ENCODE measurements around the gene XAB2. TPM values are rescaled to one million over a fixed set of nuclear protein-coding genes. Genes with fewer than 3 reads are reported as not detected.

XAB2 gene
- total RNA-seq, 1 donor from 2014 or later = 32.7 TPM

- DNase-seq = no peak
Measured at GRCh38 chr19:7632340-7633203, 3.2 kb upstream of the XAB2 start.

- DNase-seq = no peak
Measured at GRCh38 chr19:7631577-7631976, 2.2 kb upstream of the XAB2 start.

GRCh38 chr19:7628589-7629311 is 595 bp downstream of the XAB2 start:
- DNase-seq = no peak

GRCh38 chr19:7627166-7627565 is 2.2 kb downstream of the XAB2 start:
- DNase-seq = no peak

GRCh38 chr19:7625763-7626372 is 3.5 kb downstream of the XAB2 start:
- DNase-seq = no peak

- no peak for DNase-seq
Measured at GRCh38 chr19:7624810-7625209, 4.5 kb downstream of the XAB2 start.

GRCh38 chr19:7623725-7624603 is 5.4 kb downstream of the XAB2 start:
- no peak for DNase-seq

- DNase-seq = no peak
Measured at GRCh38 chr19:7622933-7623685, 6.2 kb downstream of the XAB2 start.

- DNase-seq = no peak
Measured at GRCh38 chr19:7620442-7621412, 8.6 kb downstream of the XAB2 start.

GRCh38 chr19:7619671-7620441 is 9.5 kb downstream of the XAB2 start:
- DNase-seq = no peak

GRCh38 chr19:7618771-7619510 is 10.4 kb downstream of the XAB2 start:
- peak; percentile 73 for DNase-seq

GRCh38 chr19:7618348-7618747 is 11.0 kb downstream of the XAB2 start:
- DNase-seq = peak; percentile 10

- DNase-seq = no peak
Measured at GRCh38 chr19:7617735-7618134, 11.6 kb downstream of the XAB2 start.

GRCh38 chr19:7617172-7617571 is 12.2 kb downstream of the XAB2 start:
- DNase-seq = no peak

GRCh38 chr19:7614859-7615741 is 14.2 kb downstream of the XAB2 start:
- DNase-seq = no peak

- no peak for DNase-seq
Measured at GRCh38 chr19:7612282-7613274, 16.8 kb downstream of the XAB2 start.
